Smooth muscle cell (in vitro differentiated cells): ENCODE measurements around the gene INSM1. TPM values are rescaled to one million over a fixed set of nuclear protein-coding genes. Genes with fewer than 3 reads are reported as not detected.

Experiments used
- DNase-seq: peaks from one replicate; lab custom pipeline; 2025; ENCODE audit not compliant: unreplicated experiment; lab: John Stamatoyannopoulos, UW
- H2AFZ ChIP-seq: fragments of 200-600 bp; sonication (generic); 2 replicates; pipeline ENCODE4 v1.6.0; 2016; ENCODE audit warnings: antibody characterized with exemption, low read depth, mild to moderate bottlenecking
- H3F3A ChIP-seq: fragments of 200-600 bp; sonication (generic); 2 replicates; pipeline ENCODE4 v1.6.0; 2017; ENCODE audit warnings: antibody characterized with exemption, low read depth
- H3K27ac ChIP-seq: fragments of 200-600 bp; sonication (generic); 2 replicates; pipeline ENCODE4 v1.5.1; 2016; ENCODE audit warnings: low read depth, mild to moderate bottlenecking
- H3K27me3 ChIP-seq: fragments of 200-600 bp; sonication (generic); 2 replicates; pipeline ENCODE4 v1.6.1; 2016; ENCODE audit warnings: low read depth, mild to moderate bottlenecking
- H3K36me3 ChIP-seq: fragments of 200-600 bp; sonication (generic); 2 replicates; pipeline ENCODE4 v1.5.1; 2016; ENCODE audit warnings: low read depth
- H3K4me1 ChIP-seq: fragments of 200-600 bp; sonication (generic); 2 replicates; pipeline ENCODE4 v1.5.1; 2016; ENCODE audit warnings: low read depth
- H3K4me2 ChIP-seq: fragments of 200-600 bp; sonication (generic); 2 replicates; pipeline ENCODE4 v1.6.0; 2016; ENCODE audit warnings: mild to moderate bottlenecking
- H3K4me3 ChIP-seq: fragments of 200-600 bp; sonication (generic); 2 replicates; pipeline ENCODE4 v1.5.1; 2016; ENCODE audit warnings: mild to moderate bottlenecking
- H3K79me2 ChIP-seq: fragments of 200-600 bp; sonication (generic); 2 replicates; pipeline ENCODE4 v1.6.0; 2016; ENCODE audit warnings: low read depth, mild to moderate bottlenecking
- H3K9ac ChIP-seq: fragments of 200-600 bp; sonication (generic); 2 replicates; pipeline ENCODE4 v1.6.0; 2016; ENCODE audit warnings: low read depth
- H3K9me3 ChIP-seq: fragments of 200-600 bp; sonication (generic); replicated peaks from 2 replicates; pipeline ENCODE4 v1.5.1; 2016; ENCODE audit warnings: low read depth
- H4K20me1 ChIP-seq: fragments of 200-600 bp; sonication (generic); 2 replicates; pipeline ENCODE4 v1.6.0; 2016; ENCODE audit warnings: low read depth
- CTCF ChIP-seq: fragments of 200-600 bp; sonication (generic); IDR thresholded peaks from 2 replicates; pipeline ENCODE4 v1.5.1; 2017; ENCODE audit warnings: borderline replicate concordance, mild to moderate bottlenecking, antibody characterized with exemption; ENCODE audit not compliant: insufficient read depth, poor library complexity, severe bottlenecking
- WGBS: methylation state at CpG from one replicate; pipeline ENCODE4 v1.1.7; 2016; ENCODE audit warnings: low lambda C conversion rate; 5-methylcytosine and 5-hydroxymethylcytosine counted together
- polyA plus RNA-seq: library from polyadenylated mRNA; unstranded; fragments of >200 nt; fragmentation: Nextera tagmentation; extraction: Ambion mirVana; gene quantifications from 2 replicates; pipeline ENCODE4 v1.2.1, GENCODE V29; 2016
- total RNA-seq: library from RNA; depleted of rRNA; stranded (reverse); fragments of >200 nt; gene quantifications from 2 replicates; pipeline ENCODE4 v1.2.3, GENCODE V29; 2014

INSM1 gene
- total RNA-seq (not detected in 2 replicates), polyA plus RNA-seq (not detected in 2 replicates)

GRCh38 chr20:20367575-20368417, at the start of gene INSM1:
INSM1 (plus strand) TSS chr20:20368104; CDS start chr20:20368268, 164 bp downstream.
- no peak within 1 kb of the TSS for H3K27ac ChIP-seq
- peak within 1 kb of the TSS; percentile 81 for H3K4me2 ChIP-seq
- peak within 1 kb of the TSS; percentile 34 for H3K4me3 ChIP-seq
- H4K20me1 ChIP-seq: no peaks in the 10 kb centered on the region
- H3K27me3 ChIP-seq: peaks cover 97% of the 10 kb centered on the region
- H3K79me2 ChIP-seq: no peaks in the 10 kb centered on the region
- H3K4me1 ChIP-seq: peaks cover 6% of the 10 kb centered on the region
- DNase-seq: no peak
- TF ChIP-seq CTCF: no peak
- no peaks in the 10 kb centered on the region for H3K36me3 ChIP-seq
- H3F3A ChIP-seq: no peaks in the 10 kb centered on the region
- no peak within 1 kb of the TSS for H3K9ac ChIP-seq
- H2AFZ ChIP-seq: no peak within 1 kb of the TSS
- no peaks in the 10 kb centered on the region for H3K9me3 ChIP-seq
- under 1% methylated on average over 42 of the region's 108 CpGs for WGBS

GRCh38 chr20:20318365-20319161, 49.3 kb upstream of the INSM1 start:
- Histone ChIP-seq H4K20me1 (no peaks in the 10 kb centered on the region), H3K27ac (no peak overlapping the region), H3K9ac (no peak overlapping the region), H3K36me3 (no peaks in the 10 kb centered on the region), H3K4me2 (no peak overlapping the region), H3K27me3 (no peaks in the 10 kb centered on the region), H3K4me3 (no peak overlapping the region), H3F3A (no peaks in the 10 kb centered on the region), H3K79me2 (no peaks in the 10 kb centered on the region), H2AFZ (no peak overlapping the region), H3K9me3 (no peaks in the 10 kb centered on the region), H3K4me1 (no peaks in the 10 kb centered on the region)
- TF ChIP-seq CTCF: no peak
- DNase-seq: no peak
- WGBS: 93% methylated on average over 9 of the region's 9 CpGs

- no peak overlapping the region for H3K4me3 ChIP-seq
- 76% methylated on average over 1 of the region's 1 CpG for WGBS
- no peaks in the 10 kb centered on the region for H3K27me3 ChIP-seq
- H3K27ac ChIP-seq: no peak overlapping the region
- no peak for DNase-seq
- no peaks in the 10 kb centered on the region for H3K9me3 ChIP-seq
- H3K4me2 ChIP-seq: no peak overlapping the region
- H3K4me1 ChIP-seq: no peaks in the 10 kb centered on the region
- no peak for TF ChIP-seq CTCF
- no peak overlapping the region for H2AFZ ChIP-seq
- H3K36me3 ChIP-seq: no peaks in the 10 kb centered on the region
- H4K20me1 ChIP-seq: no peaks in the 10 kb centered on the region
- H3F3A ChIP-seq: no peaks in the 10 kb centered on the region
- no peak overlapping the region for H3K9ac ChIP-seq
- H3K79me2 ChIP-seq: no peaks in the 10 kb centered on the region
Measured at GRCh38 chr20:20321134-20321533, 46.8 kb upstream of the INSM1 start.
